GM12891 (cell line): ENCODE measurements around the gene OR4D1.

Experiments
- PAX5 ChIP-seq: IDR thresholded peaks from 2 replicates; pipeline ENCODE4 v1.6.1; 2011; ENCODE audit warnings: low read length, moderate library complexity, mild to moderate bottlenecking; ENCODE audit not compliant: insufficient read depth, severe bottlenecking
- POLR2A ChIP-seq: IDR thresholded peaks from 2 replicates; pipeline ENCODE4 v1.6.1; 2011; ENCODE audit warnings: low read depth, low read length, control low read depth
- POU2F2 ChIP-seq: IDR thresholded peaks from 2 replicates; pipeline ENCODE4 v1.6.1; 2011; ENCODE audit warnings: low read depth, mild to moderate bottlenecking, control low read depth, low read length, moderate library complexity
- SPI1 ChIP-seq: IDR thresholded peaks from 2 replicates; pipeline ENCODE4 v1.6.1; 2011; ENCODE audit warnings: low read depth, low read length, control low read depth
- TAF1 ChIP-seq: IDR thresholded peaks from 2 replicates; pipeline ENCODE4 v1.6.1; 2011; ENCODE audit warnings: low read depth, low read length, control low read depth

GRCh38 chr17:58105093-58105492, 43.1 kb upstream of the OR4D1 start:
- TF ChIP-seq TAF1: no peak
- TF ChIP-seq POU2F2: no peak
- no peak for TF ChIP-seq SPI1
- TF ChIP-seq POLR2A: no peak
- TF ChIP-seq PAX5: no peak
